ES-I3 (cell line): ENCODE data around the gene SRGN.

Experiments used
- H3K36me3 ChIP-seq: 2 replicates; pipeline ENCODE4 v1.6.1; 2013; ENCODE audit warnings: mild to moderate bottlenecking, low read length, control low read depth, moderate library complexity; ENCODE audit not compliant: insufficient read depth
- H3K4me1 ChIP-seq: 2 replicates; pipeline ENCODE4 v1.6.1; 2013; ENCODE audit warnings: mild to moderate bottlenecking, control low read depth, low read length; ENCODE audit not compliant: insufficient read depth
- H3K9ac ChIP-seq: 2 replicates; pipeline ENCODE4 v1.6.1; 2013; ENCODE audit warnings: low read depth, mild to moderate bottlenecking, low read length, moderate library complexity
- H3K9me3 ChIP-seq: 2 replicates; pipeline ENCODE4 v1.6.1; 2013; ENCODE audit warnings: mild to moderate bottlenecking, low read length, moderate library complexity; ENCODE audit not compliant: control insufficient read depth, insufficient read depth

Gene SRGN

DNA sequence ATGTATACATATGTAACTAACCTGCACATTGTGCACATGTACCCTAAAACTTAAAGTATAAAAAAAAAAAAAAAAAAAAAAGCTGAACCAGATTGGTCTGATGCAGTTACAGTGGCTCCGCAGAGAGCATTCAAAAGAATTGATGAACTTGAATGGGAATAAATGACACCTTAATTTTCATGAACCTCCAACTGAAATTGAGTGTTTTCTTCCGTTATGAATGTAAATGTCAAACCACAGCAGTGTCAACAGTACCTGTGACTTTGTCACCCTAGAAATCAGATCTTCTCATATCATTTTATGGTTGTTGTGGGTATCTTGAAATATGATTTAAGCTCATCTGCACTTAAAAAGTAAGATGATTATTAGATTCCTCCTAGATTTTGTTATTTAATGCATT, 32.7 kb upstream of the SRGN start:
- Histone ChIP-seq H3K9me3 (no peaks in the 10 kb centered on the region), H3K36me3 (no peaks in the 10 kb centered on the region), H3K4me1 (peaks cover 6% of the 10 kb centered on the region; the same call in 1 of the 2 replicates), H3K9ac (no peak overlapping the region)

DNA sequence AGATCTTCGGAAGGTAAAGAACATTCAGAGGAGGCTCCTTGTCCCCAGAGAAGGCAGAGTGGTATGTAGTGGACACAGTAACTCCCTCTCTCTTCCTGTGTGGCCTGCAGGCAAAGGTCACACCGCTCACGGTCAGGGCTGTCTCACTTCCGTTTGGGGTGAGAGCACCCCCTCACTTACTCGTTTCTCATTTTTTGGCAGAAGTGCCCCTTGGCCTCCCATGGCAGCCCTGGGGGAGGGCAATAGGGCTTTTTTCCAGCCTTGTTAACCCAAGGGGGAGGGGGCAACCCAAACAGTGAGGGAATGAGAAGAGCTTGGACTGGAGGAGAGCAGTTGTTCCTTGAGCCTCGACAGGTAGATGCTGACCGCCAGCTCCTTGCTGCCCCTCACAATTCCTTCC, 31.8 kb upstream of the SRGN start:
- no peaks in the 10 kb centered on the region for H3K36me3 ChIP-seq
- no peaks in the 10 kb centered on the region for H3K9me3 ChIP-seq
- H3K9ac ChIP-seq = no peak overlapping the region
- H3K4me1 ChIP-seq = peaks cover 6% of the 10 kb centered on the region; the same call in 1 of the 2 replicates

DNA sequence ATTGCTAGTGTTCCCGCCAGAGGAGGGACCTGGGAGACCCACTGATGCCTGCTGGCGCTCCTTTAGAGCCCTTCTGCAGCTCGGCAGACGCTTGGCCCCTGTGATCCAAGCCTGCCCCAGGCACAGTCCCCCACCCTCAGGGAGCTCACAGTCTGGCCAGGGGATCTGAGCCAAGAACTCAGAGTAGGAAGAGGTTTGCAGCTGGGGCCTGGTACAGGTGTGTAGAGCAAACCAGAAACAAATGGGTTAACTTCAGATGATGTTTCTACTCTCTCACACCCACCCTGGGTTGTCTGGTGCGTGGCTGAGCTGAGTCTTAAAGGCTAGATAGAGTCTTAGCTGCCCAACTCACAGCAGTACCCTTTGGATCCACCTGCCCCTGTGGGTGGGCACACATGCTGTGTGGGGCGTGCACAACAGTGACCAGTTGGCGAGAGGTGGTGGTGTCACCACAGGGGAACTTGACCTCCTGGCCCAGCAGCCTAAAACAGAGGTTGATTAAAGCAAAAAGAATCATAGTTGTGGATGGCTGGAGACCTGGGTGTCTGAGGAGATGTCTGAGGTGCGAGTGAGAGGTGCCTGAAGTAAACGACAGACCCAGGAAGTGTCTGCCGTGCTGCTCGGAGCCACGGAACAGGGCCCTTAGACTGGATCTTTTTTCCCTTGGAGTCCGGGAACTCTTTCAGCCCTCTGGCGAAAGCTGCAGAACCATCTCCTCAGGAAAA, 31.2 kb upstream of the SRGN start:
- Histone ChIP-seq H3K9me3 (no peaks in the 10 kb centered on the region), H3K9ac (no peak overlapping the region), H3K4me1 (peaks cover 6% of the 10 kb centered on the region; the same call in 1 of the 2 replicates), H3K36me3 (no peaks in the 10 kb centered on the region)

DNA sequence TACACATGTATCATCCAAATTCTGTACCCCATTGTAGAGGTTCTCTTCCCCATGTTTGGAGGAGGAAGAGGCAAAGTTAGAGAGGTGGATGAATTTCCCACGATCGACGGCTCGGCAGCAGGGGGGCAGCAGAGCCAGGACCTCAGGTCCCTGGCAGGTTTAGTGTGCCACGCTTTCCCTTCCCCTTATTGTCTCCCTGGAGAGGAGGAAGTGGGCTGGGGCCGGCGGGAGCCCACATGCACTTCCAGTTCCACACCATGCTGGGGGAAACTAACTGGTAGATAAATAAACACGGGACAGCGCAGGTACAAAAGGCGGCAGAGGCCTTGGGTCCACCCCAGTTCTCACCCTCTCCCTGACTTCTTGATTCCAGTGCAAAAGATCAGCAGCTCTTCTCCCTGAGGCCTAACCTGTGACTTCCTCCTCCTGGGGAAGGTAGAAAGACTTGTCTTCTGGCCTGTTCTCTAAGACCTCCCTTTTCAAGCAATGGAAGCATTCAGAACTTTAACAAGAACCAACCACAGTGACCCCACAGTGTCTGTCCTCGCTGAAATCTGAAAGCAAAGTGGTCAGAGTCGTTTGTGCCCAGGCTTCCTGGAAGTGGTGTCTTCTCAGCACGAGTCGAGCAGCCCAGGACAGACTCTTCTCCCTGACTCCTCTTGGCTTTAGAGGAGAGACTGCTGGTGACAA, 30.5 kb upstream of the SRGN start:
- Histone ChIP-seq H3K9ac (no peak overlapping the region), H3K4me1 (peaks cover 3% of the 10 kb centered on the region; the same call in 1 of the 2 replicates), H3K36me3 (no peaks in the 10 kb centered on the region), H3K9me3 (no peaks in the 10 kb centered on the region)

DNA sequence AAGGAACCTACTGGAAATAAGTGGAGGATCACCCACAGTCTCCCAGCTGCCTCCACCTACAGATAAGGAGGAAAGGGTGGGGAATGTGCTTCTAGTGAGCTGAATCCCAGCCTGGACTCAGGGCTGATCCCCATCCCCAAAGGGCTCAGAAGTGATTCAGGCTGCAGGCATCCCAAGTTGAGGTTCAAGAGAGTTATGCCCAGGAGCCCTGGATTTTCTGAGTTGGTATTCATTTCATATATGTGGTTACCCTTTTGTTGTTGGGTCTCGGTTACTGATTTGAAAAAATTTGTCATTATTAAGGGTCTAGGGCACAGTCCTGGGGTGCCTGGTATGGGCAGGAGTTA, 30.0 kb upstream of the SRGN start:
- Histone ChIP-seq H3K9me3 (no peaks in the 10 kb centered on the region), H3K9ac (no peak overlapping the region), H3K4me1 (no peaks in the 10 kb centered on the region; the same call in 1 of the 2 replicates), H3K36me3 (no peaks in the 10 kb centered on the region)

DNA sequence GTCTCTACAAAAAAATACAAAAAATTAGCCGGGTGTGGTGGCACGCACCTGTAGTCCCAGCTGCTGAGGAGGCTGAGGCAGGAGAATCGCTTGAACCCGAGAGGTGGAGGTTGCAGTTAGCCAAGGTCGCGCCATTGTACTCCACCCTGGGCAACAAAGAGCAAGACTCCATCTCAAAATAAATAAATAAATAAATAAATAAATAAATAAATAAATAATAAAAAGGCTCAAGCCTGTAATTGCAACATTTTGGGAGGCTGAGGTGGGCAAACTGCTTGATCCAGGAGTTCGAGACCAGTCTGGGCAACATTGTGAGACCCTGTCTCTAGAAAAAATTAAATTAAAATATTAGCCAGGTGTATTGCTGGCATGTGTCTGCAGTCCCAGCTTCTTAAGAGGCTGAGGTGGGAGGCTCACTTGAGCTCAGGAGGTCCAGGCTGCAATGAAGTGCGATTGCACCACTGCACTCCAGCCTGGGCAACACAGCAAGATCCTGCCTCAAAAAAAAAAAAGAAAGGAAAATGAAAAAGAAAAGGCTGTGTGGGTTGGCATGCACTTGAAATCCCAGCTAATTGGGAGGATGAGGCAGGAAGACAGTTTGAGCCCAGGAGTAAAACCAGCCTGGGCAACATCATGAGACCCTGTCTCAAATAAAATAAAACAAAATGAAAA, 27.6 kb upstream of the SRGN start:
- Histone ChIP-seq H3K4me1 (no peaks in the 10 kb centered on the region), H3K9me3 (no peaks in the 10 kb centered on the region; the same call in 1 of the 2 replicates), H3K9ac (no peak overlapping the region), H3K36me3 (no peaks in the 10 kb centered on the region)

DNA sequence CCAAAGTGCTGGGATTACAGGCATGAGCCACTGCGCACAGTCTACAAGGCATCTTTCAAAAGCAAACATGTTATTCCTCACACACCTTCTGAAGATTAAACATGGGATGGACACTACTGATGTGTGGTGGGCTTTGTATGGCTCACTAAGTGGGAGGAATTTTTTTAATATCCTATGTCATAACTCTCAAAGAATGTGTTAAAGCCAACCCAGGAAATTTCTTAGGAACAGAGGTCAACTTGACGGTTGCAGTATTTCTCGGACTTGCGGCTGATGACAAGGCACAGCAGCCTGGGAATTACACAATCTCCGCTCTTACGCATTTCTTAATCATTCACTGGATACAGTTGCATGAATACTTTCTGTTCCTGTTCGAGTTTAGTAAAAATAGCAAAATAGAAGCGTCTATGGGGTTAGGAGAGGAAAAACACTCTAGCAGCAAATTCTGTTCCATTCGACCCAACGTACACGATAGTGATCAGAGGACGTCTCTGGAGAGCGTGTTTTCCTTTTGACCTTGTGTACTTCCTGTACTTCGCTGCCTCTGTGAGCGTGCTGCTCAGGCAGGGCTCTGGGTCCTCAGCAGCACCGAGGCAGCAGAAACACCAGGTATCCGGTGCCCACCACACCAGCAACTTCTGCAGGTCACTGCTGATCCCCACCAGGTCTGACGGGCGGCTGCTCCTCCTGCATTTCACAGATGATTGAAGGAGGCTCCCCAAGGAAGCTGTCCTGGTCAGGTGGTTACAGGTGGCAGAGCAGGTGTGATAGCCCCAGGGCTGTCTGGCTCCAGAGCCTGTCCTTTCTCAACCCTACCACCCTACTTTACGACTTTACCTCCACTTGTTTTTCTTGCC, 26.4 kb upstream of the SRGN start:
- no peak overlapping the region for H3K9ac ChIP-seq
- no peaks in the 10 kb centered on the region for H3K4me1 ChIP-seq
- H3K9me3 ChIP-seq = no peaks in the 10 kb centered on the region; the same call in 1 of the 2 replicates
- no peaks in the 10 kb centered on the region for H3K36me3 ChIP-seq

DNA sequence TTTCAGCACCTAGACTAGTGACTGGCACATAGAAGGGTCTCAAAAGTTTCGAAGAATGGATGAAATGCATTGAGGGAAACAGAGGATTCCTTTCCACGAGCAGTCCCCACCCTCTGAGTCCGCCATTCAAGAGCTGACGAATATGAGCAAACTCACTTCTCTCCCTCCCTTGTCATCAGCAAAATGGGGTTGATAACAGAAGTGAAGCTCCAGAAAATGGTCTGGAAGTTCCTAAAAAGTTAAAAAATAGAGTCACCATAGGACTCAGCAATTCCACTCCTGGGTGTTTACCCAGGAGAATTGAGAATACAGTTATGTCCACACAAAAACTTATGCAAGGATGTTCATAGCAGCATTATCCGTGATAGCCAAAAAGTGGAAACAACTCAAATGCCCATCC, 25.0 kb upstream of the SRGN start:
- H3K9ac ChIP-seq = no peak overlapping the region
- no peaks in the 10 kb centered on the region for H3K36me3 ChIP-seq
- H3K4me1 ChIP-seq = no peaks in the 10 kb centered on the region
- no peaks in the 10 kb centered on the region; the same call in 1 of the 2 replicates for H3K9me3 ChIP-seq

DNA sequence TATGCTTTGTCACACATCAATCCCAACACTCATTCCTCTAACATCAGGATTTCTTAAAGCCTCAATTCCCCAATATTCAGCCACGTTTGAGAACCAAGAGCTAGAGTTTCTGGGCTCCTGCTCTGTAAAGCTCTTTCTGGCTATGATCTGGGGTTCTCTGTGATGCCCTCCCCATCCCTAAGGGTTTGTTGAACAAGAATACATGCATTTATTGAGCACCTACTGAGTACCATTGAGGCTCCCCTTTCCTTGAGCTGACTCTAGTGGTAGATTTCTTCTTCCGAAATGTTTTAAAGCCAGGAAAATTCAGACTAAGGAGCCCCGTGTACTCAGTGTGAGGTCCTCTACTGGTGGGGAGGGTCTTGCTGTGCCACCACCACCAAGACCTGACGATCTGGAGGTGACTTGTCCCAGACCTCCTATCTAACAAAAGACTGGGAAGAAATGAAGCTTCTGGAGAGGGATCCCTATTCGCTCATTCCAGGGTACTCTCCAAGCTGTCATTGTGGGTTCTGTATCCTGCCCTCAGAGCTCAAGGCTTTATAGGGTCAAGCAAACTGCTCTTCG, 23.1 kb upstream of the SRGN start:
- H3K36me3 ChIP-seq = no peaks in the 10 kb centered on the region
- no peak overlapping the region for H3K9ac ChIP-seq
- peaks cover 7% of the 10 kb centered on the region; the same call in 1 of the 2 replicates for H3K4me1 ChIP-seq
- no peaks in the 10 kb centered on the region; the same call in 1 of the 2 replicates for H3K9me3 ChIP-seq

DNA sequence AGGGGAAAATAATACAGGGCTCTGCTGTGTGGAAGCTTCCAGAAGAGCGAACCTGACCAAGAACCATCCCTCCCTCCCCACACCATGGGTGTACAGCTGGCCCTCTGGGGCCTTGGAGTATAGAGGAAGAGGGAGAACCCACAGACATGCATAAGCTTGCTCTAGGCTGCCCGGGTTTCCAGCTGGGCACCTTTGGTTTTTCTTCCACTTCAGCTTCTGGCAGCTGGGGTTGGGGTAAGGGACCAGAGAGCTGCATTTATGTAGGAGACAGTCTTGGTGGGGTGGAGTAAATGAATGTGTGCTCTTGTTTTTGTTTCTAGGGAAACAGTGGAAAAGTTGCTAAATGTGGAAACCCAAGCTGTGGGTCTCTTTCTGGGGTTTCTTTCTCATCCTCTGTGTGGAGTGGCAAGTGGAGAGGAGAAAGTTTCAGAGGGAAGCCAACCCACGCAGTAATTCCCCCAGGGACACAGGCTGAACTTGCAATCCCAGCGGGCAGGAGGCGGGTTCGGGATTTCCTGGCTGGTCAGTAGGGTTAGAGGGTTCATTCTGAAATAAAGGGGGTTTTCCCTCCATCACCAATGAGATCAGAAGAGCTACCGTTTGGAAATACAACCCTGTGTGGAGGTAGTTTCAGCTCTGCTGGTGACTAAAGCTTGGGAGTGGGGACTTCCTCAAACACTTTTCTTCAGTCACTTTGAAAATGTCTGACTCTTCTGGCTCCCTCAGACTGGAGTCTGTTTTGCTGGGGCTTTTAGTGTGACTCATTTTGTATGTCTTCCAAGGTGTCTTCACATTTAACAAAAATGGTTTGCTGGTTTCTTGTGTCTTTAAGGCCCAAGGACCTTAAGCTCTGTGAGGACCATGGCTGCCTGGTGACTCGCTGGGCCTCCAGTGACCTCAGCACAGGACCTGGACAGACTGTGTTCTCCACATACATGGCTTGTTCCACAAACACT, 22.2 kb upstream of the SRGN start:
- Histone ChIP-seq H3K9me3 (no peaks in the 10 kb centered on the region; the same call in 1 of the 2 replicates), H3K36me3 (no peaks in the 10 kb centered on the region), H3K9ac (no peak overlapping the region), H3K4me1 (peaks cover 7% of the 10 kb centered on the region; the same call in 1 of the 2 replicates)

DNA sequence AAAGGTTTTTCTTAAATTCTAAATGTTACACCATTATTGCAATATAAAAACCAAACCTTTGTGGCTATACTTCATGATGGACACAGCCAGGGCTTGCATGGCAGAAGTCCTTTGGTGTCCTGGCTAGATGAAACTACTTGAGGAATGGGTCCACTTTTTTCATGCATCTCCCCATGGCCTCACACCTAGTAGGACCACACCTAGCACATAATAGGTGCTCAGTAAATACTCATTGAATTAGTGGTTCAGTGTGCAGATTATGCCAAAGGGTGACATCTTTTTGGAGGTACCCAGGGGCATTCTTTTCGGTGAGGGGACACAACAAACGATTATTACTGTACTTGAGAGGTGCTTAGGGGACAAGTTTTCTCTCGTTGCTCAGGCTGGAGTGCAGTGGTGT, 20.7 kb upstream of the SRGN start:
- Histone ChIP-seq H3K36me3 (no peaks in the 10 kb centered on the region), H3K9me3 (no peaks in the 10 kb centered on the region; the same call in 1 of the 2 replicates), H3K4me1 (peaks cover 7% of the 10 kb centered on the region; the same call in 1 of the 2 replicates), H3K9ac (no peak overlapping the region)

DNA sequence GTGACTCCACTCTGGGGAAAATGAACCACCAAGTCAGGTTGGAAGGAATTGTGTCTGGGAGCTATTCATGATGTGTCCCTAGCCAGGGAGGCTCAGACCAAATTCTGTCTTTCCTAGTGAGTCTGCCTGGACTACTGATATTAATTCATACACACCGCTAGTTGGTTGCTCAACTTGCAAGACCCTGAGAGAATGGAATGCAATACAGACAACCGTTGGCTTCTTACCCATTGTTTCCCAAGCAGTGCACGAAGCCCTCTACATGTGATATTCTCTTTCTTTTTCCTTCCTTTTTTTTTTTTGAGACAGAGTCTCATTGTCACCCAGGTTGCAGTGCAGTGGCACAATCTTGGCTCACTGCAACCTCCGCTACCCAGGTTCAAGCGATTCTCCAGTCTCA, 19.4 kb upstream of the SRGN start:
- Histone ChIP-seq H3K9me3 (no peaks in the 10 kb centered on the region; the same call in 1 of the 2 replicates), H3K9ac (no peak overlapping the region), H3K36me3 (no peaks in the 10 kb centered on the region), H3K4me1 (peaks cover 7% of the 10 kb centered on the region; the same call in 1 of the 2 replicates)
